HG03135 (cell line): ENCODE data around the gene NDFIP2.

Experiments
- ATAC-seq: cut with Tn5 transposase; IDR thresholded peaks from one replicate; pipeline ENCODE4 v1.9.1; 2021; ENCODE audit warnings: mild to moderate bottlenecking, moderate library complexity; ENCODE audit not compliant: unreplicated experiment

The NDFIP2 gene

DNA sequence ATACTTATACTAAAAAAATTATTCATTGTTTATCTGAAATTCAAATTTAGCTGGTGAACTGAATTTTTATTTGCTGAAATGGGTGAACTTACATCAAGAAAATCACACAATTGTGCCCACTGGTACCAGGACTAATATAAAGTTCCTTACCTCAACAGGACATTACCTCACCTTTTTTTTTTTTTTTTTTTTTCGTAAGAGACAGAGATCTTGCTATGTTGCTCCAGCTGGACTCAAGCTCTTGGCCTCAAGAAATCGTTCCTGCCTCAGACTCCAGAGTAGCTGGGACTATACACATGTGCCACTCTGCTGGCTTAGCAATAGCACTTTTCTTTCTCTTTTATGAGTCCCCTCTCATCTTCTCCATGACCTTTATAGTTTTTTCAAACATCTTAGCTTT, 22.5 kb upstream of the NDFIP2 start:
- ATAC-seq = no peak

DNA sequence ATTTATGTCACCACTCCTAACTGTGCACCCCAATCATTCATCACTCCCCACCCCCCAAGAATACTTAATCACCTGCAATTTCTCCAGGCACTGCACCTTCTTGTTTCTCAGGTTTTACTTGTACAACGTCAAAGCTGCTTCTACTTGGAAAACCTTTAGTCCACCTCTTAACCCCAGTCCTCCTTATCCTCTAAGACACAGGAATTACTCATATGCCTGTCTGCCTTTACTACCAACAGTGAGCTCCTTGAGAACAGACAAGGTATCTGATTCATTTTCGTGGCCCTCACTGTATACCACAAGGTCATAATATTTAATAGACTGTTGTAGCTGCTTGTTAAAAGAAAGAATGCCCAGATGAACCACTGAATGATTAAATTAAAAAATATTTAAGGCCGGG, 21.0 kb upstream of the NDFIP2 start:
- no peak for ATAC-seq

DNA sequence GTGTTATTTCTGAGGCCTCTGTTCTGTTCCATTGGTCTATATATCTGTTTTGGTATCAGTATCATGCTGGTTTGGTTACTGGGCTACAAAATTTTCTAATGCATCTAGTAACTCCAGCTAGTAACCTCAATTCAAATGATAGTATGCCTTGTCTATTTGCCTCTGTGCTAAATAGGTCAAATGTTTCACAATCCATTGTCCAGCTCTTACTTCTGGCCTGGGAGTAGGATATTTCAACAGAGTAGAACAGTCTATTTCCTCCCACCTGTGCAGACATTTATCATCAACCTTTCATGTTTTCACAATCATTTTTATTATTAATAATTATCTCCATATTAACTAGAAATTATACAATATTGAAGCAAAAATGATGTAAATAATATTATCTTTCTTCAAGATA, 18.1 kb upstream of the NDFIP2 start:
- ATAC-seq = no peak

DNA sequence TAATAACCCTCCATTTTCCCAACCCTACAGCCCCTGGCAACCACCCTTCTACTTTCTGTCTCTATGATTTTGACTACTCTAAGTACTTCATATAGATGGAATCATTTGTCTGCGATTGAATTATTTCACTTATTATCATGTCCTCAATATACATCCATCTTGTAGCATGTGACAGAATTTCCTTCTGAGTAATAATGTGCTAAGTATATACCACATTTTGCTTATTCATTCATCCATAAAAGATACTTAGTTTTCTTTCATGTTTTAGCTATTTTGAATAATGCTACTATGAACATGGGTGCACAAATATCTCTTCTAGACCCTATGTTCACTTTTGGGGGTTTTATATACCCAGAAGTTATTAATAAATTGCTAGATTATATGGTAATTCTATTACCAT, 17.4 kb upstream of the NDFIP2 start:
- no peak for ATAC-seq

DNA sequence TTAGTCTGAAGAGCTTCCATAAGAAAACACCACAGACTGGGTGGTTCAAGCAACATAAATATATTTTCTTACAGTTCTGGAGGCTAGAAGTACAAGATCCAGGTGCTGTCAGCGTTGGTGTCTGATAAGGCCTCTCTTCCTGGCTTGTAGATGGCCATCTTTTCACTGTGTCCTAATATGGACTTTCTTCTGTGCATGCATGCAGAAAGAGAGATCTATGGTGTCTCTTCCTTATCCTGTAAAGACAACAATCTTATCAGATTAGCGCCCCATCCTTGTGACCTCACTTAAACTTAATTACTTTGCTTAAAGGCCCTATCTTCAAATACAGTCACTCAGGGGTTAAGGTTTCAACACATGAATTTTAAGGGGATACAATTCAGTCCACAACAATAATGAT, 14.1 kb upstream of the NDFIP2 start:
- no peak for ATAC-seq

DNA sequence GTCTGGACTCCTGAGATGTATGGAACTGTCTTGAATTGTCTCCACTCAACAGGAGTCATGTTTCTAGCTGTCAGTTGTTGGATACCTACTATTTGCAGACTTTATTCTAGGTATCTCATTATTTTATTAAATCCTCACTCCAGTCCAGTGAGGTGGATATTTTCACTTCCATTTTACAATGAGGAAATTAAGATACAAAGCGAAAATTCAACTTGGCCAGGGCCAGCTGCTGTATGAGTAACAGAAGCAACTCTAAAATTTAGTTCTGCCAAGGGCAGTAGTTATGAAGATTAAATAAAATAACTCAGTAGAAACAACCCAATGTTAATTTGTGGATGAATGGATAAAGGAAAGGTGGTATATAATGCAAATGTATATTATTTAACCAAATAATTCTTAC, 12.6 kb upstream of the NDFIP2 start:
- no peak for ATAC-seq

DNA sequence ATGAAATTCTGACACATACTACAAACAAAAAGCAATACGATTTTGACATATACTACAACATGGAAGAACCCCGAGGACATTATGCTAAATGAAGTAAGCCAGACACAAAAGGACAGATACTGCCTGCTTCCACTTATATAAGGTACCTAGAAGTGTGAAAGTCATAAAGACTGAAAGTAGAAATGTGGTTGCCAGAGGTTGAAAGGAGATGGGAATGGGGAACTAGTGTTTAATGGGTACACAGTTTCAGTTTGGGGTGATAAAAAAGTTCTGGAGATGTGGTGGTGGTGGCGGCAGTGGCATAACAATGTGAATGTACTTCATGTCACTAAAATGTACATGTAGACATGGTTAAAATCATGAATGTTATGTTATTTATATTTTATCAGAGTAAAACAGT, 12.1 kb upstream of the NDFIP2 start:
- ATAC-seq = no peak

DNA sequence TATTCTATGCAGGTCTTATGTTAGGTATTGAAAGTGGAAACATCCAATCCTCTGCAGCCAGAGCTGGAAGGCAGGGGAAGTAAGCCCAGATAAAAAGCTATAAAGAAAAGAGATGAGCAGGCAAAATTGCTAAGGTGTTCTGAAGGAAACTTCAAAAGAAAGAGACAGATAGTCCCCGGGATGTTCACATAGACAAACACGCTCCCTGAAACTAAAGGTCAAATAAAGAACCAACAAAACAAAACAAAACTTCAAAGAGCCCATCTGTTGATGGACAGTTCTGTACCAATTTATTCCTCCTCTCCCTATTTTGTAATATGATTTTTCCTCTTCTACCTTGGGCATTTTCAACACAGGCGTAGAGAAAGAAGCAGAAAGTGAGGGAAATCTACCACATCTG, 11.3 kb upstream of the NDFIP2 start:
- ATAC-seq = no peak

DNA sequence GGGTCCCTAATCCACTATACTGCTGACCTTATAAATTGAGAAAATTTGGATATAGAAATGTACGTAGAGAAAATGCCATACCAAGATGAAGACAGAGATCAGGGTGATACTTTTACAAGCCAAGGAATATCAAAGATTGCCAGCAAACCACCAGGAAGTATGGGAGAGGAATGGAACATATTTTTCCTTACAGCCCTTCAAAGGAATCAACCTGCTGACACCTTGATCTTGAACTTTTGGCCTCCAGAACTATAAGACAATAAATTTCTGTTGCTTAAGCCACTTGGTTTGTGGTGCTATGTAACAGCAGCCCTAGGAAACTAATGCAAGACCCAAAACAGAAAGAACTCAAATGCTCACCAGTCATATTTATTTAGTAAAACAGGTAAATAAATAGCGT, 10.3 kb upstream of the NDFIP2 start:
- no peak for ATAC-seq

DNA sequence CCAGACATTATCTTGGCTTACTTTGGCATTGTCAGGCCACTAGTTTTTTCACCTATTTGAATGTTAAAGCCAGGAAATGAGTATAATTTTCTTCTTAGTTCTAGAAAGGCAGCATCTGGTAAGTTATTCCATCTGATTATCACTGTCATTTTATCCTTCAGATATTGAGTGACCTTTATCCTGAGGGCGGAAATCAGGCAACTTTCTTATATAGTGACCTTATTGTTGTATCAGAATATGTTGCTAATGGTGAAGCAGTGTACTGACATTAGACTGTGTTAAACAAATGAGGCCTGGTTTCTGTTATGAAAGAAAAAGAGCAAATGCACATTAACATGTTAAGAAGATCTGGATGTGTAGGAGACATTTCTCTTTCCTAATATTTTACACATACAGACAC, 5.4 kb upstream of the NDFIP2 start:
- ATAC-seq = no peak

DNA sequence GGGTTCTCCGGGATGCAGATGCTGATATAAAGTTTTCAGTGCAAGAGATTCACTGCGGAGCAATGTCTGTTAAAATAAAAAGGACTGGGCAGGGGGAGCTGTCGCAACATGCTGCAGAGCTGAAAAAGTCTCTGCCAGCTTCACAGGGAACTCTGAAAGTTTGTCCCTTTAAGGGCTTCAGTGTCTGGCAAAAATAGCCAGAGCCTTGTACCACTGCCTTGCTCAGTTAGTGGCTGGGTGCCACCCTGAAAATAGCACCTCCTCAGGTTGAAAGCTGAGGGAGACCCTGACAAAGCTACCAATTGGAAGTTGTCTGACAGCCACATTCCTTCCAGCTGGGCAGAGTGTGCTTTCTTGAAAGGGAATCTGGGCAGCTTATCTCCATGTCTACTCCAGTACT, 3.0 kb upstream of the NDFIP2 start:
- ATAC-seq = no peak

DNA sequence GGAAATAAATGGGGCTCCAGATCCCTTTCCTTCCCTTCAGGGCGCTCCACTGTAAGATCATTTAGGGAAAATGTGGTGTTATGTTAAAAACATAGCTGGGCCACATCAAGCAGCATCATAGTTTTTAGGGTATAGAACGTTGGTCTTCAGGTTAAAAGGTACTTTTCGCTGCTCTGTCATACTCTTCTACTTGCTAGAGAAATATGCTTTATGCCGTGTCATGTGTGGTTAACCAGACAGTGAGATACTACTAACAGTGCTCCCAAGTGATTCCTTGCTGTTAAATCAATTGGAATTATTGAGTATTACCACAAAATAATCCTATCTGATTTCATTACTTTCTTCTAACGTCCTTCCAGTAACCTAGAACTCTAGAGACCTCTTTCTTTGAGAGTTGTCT, 1.1 kb upstream of the NDFIP2 start:
- ATAC-seq = no peak

DNA sequence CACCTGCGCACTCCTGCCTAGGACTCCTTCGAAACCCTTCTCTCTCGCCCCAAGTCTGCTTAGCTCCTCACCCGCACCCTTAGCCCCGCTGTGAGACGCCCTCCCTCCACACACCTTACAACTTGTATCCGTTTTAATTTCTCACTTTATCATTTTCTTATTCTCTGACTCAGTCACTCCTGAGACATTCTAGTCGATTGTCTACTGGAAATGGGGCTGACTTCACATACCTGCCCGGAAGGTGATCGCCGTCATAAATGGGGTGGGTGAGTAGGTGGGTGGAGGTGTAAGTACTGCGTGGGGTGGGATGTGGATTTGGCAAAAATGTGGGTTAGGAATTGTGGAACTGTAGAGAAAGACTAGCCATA, 714 bp downstream of the NDFIP2 start:
- peak; percentile 42 for ATAC-seq

DNA sequence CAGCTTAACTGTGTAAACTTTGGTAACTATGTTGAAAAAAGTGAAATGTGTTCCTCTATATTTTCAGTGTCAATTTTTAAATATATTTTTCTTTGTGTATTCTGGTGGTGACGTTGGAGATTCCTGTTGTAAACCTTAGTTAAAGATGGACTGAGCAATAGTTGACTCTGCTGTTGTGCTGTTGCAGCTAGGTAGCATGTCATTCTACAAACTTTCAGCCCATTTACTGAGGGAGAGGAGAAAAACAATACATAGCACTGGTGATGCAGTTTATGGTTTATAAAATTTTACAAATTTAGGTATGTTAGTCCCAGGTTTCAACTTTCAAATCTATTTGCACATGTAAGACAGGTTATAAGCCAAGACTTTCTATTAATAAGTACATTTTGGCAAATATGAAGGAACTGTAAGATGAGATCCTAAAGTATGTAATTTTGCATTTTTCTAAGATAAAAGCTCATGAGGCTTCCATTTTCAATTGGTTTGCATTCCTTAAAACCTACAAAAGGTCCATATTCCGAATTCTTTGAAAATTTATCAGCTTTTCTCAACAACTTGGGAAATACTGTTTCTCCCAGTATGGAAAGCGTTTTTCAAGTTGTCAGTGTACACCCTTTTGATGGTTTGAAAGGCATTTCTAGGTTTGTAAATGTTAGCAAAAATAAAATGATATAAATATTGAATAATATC, 1.5 kb downstream of the NDFIP2 start:
- ATAC-seq = no peak

DNA sequence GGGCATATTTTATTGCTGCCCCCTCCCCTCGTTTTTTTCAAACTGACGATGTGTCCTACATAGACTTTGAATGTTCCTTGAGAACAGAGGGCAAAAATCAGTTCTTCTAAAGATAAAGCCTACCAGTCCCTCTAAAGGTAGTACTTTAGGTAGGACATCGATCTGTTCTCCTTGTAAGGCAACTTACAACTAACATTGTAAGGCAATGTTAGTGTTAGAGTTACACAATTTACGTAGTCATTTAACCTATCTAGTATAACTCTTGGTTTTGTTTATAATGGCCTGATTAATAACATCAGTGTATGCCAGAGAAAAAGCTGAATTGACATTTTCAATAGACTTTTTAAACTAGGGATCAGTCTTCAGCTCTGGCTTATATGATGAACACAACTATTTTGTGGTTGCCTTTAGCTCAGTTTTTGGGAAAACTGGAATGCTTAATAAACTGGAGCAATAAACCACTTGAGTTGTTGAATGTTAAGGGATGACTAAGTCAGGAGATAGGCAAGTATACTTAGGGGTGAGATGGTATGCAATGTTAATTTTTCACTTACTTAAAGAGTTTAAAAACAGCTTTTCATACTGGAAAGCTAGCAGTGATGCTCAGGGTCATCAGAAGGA, 2.2 kb downstream of the NDFIP2 start:
- no peak for ATAC-seq

DNA sequence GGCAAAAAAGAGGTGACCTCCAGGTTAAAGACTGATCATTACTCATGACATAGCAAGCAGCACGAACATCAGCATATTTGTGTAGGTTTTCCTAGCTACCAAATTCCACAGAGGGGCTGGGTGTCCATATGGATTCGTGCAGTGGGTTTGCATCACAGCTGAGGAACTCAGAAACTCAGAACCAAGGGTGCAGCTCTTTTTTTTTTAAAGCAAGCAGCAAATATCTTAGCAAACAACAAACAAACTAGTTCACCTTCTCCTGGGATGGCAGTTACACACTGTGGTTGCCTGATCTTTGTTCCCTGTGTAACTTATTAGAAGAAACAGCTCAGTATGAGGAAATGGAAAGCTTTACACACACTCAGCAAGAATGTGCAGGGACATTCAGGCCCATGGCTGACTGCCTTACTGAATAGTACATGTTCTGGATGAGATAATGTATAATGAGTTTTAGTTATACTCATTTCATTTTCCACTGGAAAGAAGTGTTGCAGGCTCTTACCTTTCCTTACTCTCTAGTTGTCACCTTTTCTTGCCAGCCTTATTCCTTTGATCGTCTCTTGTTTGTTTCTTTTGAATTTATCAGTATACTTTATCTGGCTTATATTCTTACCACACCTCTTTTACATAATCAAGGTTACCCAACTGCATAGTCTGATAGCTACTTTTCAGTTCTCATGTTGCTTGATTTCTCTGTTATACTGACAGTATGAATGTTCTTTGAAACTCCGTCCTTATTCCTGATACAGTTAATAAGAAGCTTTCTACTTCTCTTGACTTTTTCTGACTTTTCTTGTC, 4.3 kb downstream of the NDFIP2 start:
- ATAC-seq = no peak

DNA sequence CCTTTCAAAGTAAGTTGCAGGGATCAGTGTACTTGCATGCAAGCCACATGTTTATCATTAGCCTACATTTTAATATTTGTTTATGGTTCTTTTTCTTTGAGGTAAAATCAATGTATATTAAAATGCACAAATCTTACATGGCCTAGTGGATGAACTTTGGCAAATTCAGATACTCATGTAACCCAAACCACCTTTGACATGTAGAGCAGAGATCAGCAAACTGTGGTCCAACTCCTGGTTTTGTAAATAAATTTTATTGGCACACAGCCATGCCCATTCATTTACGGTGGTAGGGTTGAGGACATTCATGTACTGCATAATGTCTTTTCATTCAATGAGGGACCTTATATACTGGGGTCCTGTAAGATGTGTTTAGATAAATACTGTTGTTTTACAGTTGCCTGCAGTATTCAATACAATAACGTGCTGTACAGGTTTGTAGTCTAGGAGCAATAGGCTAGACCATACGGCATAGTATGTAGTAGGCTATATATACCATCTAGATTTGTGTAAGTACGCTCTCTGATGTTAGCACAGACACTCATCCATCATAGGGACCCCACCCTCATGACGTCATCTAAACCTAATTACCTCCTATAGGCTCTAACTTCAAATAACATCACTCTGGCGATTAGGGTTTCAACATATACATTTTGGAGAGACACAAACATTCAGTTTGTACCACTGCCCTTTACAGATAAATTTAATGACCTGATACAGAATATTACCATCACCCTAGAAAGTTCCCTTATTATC, 5.7 kb downstream of the NDFIP2 start:
- no peak for ATAC-seq

DNA sequence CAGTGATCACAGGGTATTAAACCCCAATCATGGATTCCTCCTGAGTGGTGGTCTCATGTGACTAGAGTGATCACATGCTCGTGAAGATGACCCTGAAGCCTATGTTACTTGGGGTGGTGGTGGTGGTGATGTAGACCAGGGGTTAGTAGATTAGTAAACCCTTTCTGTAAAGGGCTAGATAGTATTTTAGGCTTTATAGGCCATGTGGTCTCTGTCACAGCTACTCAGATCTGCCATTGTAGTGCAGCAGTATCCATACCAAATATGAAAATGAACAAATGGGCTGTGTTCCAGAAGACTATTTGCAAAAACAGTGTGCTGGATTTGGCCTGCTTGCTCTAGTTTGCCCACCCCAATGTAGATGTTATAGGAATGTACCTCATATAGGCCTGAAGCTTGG, 9.4 kb downstream of the NDFIP2 start:
- ATAC-seq = no peak

DNA sequence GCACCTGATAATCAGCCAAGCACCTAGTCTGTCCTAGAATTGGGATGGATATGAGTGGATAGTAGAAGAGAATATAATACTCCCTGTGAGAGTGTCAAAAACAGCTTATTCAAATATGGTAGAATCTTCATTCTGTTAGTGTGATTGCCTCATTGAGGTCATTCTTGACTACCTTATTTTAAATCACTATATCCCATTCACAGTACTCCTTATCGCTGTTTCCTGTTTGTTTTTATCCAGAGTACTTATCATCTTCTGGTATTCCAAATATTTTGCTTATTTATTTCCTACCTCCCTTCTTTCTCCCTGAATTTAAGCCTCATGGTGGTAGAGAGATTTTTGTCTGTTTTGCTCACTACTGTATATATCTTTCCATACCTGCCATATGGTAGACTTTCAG, 9.9 kb downstream of the NDFIP2 start:
- no peak for ATAC-seq

DNA sequence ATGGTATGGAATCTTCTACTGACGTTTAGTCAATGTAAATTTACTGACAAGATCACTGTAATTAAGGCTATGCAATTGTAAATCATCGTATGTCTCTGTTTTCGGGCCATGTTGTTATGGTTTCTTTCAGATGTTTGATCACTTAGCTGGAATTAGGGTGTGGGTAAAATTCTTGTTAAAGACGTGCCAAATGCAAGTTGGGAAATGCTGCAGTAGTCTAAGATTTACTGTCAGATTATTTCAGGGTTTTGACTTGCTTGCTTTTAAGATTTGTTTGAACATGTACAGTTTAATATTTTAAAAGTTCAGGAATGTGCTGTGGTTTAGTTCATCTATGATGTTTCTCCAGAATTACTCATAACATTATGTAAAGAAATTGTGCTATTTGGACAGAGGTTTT, 10.8 kb downstream of the NDFIP2 start:
- ATAC-seq = no peak

DNA sequence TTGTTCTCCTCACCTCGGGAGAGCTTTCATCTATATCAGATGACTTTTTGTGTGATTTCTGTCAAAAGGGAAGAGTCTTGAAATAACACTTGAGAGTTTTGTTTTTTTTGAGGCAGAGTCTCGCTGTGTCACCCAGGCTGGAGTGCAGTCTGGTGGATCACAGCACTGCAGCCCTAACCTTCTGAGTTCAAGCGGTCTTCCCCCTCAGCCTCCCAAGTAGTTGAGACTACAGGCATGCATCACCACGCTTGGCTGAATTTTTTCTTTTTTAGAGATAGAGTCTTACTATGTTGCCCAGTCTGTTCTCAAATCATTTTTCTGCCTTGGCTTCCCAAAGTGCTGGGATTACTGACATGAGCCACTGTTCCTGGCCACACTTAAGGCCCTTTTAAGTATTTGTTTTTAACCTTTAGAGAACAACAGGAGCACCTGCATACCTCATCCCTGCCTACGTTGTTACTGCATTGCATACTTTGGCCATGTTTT, 11.4 kb downstream of the NDFIP2 start:
- no peak for ATAC-seq
